Measurements from ENCODE around the gene NAA25. TPM values are rescaled to one million over a fixed set of nuclear protein-coding genes. Genes with fewer than 3 reads are reported as not detected.

NAA25 gene
- total RNA-seq, 4 donors from 2014 or later: 13.9 to 30.8 (median 23.0) TPM

DNA sequence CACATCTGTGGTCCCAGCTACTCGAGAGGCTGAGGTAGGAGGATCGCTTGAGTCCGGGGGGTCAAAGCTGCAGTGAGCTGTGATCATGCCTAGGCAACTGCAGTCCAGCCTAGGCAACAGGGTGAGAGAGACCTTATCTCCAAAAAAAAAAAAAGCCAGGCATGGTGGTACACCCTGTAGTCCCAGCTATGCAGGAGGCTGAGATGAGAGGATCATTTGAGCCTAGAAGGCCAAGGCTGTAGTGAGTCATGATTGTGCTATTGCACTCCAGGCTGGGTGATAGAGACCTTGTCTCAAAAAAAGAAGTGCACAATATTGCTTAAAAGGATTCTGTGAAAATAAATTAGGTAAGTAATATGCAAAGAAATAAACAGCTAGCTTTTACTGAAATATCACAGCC is 17.0 kb downstream of the NAA25 start:
- intact Hi-C loops (cut with DNase I; ENCODE audit: low total_unique reads): loop anchor here (10.0 kb wide), 1 partner anchor 293 kb away; the partner anchor contains the start of gene HECTD4
- WGBS, 2 donors: 91 to 96% methylated on average over 3 of the region's 3 CpGs
- H3K4me3 ChIP-seq (ENCODE audit: low read depth, poor library complexity, severe bottlenecking): no peak overlapping the region
- TF ChIP-seq POLR2A (IDR thresholded peaks at IDR 0.05): no peak
- TF ChIP-seq, protein P1, sequence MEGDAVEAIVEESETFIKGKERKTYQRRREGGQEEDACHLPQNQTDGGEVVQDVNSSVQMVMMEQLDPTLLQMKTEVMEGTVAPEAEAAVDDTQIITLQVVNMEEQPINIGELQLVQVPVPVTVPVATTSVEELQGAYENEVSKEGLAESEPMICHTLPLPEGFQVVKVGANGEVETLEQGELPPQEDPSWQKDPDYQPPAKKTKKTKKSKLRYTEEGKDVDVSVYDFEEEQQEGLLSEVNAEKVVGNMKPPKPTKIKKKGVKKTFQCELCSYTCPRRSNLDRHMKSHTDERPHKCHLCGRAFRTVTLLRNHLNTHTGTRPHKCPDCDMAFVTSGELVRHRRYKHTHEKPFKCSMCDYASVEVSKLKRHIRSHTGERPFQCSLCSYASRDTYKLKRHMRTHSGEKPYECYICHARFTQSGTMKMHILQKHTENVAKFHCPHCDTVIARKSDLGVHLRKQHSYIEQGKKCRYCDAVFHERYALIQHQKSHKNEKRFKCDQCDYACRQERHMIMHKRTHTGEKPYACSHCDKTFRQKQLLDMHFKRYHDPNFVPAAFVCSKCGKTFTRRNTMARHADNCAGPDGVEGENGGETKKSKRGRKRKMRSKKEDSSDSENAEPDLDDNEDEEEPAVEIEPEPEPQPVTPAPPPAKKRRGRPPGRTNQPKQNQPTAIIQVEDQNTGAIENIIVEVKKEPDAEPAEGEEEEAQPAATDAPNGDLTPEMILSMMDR (IDR thresholded peaks at IDR 0.05): no peak
- no peak for DNase-seq (ENCODE audit: low spot score in 2 of 2)

DNA sequence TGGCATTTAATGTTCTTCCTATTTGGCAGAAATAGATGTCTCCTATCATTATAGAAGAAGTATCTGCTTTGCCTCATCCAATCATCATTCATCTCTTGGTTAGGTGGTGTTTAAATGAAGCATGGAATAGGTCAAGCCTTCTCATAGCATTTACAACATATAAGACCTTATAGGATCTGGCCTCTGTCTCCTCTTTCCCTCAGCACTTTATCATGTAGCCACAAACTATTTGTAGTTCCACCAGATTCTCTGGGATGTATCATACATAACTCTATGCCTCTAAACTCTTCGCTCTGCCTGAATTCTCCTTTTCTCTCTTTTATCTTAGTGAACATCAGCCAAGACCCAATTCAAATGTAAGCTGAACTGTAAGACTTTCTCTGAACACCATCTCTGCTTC is 20.7 kb downstream of the NAA25 start:
- no peak for DNase-seq (ENCODE audit: low spot score in 2 of 2)
- H3K4me3 ChIP-seq (ENCODE audit: low read depth, poor library complexity, severe bottlenecking): no peak overlapping the region
- no peak for TF ChIP-seq POLR2A (IDR thresholded peaks at IDR 0.05)
- TF ChIP-seq, protein P1 (IDR thresholded peaks at IDR 0.05): no peak
- intact Hi-C loops (cut with DNase I; ENCODE audit: low total_unique reads): no loop called here
- WGBS, 2 donors: 95 to 96% methylated on average over 1 of the region's 1 CpG

DNA sequence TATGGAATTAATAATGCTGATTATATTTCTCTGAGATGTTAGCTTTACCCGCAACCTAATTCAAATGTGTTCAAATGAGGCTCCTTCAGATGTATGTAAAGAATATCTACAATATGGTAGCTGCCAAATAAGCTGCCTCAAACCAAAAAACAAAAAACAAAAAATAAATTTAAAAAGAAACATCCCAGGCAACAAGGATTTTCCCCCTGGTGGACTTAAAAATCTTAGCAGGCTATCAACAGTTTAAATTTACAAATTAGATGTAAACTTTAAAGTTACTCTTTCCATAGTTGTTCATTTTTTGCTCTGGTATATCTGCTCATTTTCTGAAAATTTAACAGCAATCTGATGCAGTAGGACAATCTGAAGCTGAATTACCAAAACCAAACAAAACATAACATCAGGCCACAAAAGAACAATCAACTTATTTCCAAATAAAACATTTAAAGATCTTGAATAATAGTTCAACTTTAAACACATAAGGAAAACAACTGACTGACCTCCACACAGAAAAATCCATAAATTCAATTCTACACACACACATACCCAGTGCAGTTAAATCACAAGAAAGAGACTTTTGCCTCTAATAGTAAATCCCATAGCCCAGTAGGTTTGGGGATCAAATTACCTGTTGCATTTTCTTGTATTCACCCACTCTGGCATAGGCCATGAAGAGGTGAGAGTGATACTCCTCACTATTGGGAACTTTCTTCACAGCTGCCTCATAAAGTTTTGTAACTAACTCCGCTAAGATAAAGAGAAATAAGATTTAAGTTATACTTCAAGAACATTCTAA is 21.3 kb downstream of the NAA25 start:
- DNase-seq (ENCODE audit: low spot score in 2 of 2): no peak
- no peak overlapping the region for H3K4me3 ChIP-seq (ENCODE audit: low read depth, poor library complexity, severe bottlenecking)
- no peak for TF ChIP-seq POLR2A (IDR thresholded peaks at IDR 0.05)
- TF ChIP-seq, protein P1 (IDR thresholded peaks at IDR 0.05): no peak
- 95 to 99% methylated on average over 2 of the region's 2 CpGs for WGBS, 2 donors
- intact Hi-C loops (cut with DNase I; ENCODE audit: low total_unique reads): no loop called here

DNA sequence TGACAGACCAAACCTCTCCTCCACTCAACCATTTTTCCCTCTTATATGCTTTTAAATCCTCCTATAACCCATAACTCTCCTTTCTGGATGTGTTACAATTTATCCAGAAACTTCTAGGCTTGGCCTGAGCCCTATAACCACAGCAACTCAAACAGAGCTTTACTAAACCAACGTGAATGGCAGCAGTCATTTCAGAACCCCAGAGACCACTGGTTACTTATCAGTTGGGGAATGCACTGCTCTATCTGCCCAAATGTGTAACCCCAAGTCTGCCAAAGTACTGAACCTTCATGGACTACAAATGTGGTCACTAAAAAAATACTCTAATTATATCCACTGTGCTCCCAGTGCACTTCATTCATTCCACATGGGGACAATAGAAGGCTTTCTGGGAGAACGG is 42.0 kb downstream of the NAA25 start:
- intact Hi-C loops (cut with DNase I; ENCODE audit: low total_unique reads): no loop called here
- no peak for TF ChIP-seq POLR2A (IDR thresholded peaks at IDR 0.05)
- TF ChIP-seq, protein P1 (IDR thresholded peaks at IDR 0.05): no peak
- WGBS, 2 donors: 78 to 89% methylated on average over 2 of the region's 2 CpGs

DNA sequence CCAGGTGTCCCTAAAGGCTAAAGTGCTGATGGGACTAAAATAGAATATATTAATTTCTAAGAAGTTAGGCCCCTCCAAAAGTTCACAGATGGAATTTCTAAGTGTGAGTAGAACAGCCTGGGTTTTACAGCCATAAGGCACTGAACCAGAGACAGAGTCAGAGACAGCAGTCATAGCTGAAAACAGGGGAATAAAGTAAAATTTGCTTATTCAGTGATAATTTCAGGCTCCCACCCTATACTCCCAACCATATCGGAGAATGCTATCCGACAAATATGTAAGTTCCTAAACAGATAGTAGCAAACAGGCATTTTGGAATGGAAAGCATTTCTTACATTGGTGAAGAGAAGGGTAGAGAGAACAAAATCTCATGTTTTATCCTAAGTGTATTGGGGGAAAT is 45.3 kb downstream of the NAA25 start:
- DNase-seq (ENCODE audit: low spot score in 2 of 2): no peak
- TF ChIP-seq POLR2A (IDR thresholded peaks at IDR 0.05): no peak
- TF ChIP-seq, protein P1 (IDR thresholded peaks at IDR 0.05): no peak
- no peak overlapping the region for H3K4me3 ChIP-seq (ENCODE audit: low read depth, poor library complexity, severe bottlenecking)
- intact Hi-C loops (cut with DNase I; ENCODE audit: low total_unique reads): no loop called here
- 91 to 97% methylated on average over 2 of the region's 2 CpGs for WGBS, 2 donors

More for the DNA sequence above, 42.0 kb downstream of the NAA25 start:
- no peak overlapping the region for H3K4me3 ChIP-seq (ENCODE audit: low read depth, poor library complexity, severe bottlenecking)
- DNase-seq (ENCODE audit: low spot score in 2 of 2): no peak

Measured in lower leg skin (tissue), 4 donors.